Neuron (in vitro differentiated cells): ENCODE results near the gene ARHGEF39.
A peak's percentile ranks its signal among the peaks of the same experiment; 100 is the strongest.

ENCODE experiments used
- H2AFZ ChIP-seq: one replicate; pipeline ENCODE4 v1.6.1; 2013; ENCODE audit warnings: low read depth, mild to moderate bottlenecking, inconsistent platforms, low read length, moderate library complexity
- H3K27me3 ChIP-seq: one replicate; pipeline ENCODE4 v1.6.1; 2013; ENCODE audit warnings: low read length; ENCODE audit not compliant: insufficient read depth
- H3K36me3 ChIP-seq: one replicate; pipeline ENCODE4 v1.6.1; 2013; ENCODE audit warnings: low read length; ENCODE audit not compliant: insufficient read depth
- H3K4me1 ChIP-seq: one replicate; pipeline ENCODE4 v1.6.1; 2013; ENCODE audit warnings: low read length; ENCODE audit not compliant: insufficient read depth
- H3K4me3 ChIP-seq: 2 replicates; pipeline ENCODE4 v1.5.1; 2013; ENCODE audit warnings: mild to moderate bottlenecking, low read length, moderate library complexity
- H3K9me3 ChIP-seq: one replicate; pipeline ENCODE4 v1.6.1; 2013; ENCODE audit warnings: low read length

Gene ARHGEF39, protein sequence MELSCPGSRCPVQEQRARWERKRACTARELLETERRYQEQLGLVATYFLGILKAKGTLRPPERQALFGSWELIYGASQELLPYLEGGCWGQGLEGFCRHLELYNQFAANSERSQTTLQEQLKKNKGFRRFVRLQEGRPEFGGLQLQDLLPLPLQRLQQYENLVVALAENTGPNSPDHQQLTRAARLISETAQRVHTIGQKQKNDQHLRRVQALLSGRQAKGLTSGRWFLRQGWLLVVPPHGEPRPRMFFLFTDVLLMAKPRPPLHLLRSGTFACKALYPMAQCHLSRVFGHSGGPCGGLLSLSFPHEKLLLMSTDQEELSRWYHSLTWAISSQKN

DNA sequence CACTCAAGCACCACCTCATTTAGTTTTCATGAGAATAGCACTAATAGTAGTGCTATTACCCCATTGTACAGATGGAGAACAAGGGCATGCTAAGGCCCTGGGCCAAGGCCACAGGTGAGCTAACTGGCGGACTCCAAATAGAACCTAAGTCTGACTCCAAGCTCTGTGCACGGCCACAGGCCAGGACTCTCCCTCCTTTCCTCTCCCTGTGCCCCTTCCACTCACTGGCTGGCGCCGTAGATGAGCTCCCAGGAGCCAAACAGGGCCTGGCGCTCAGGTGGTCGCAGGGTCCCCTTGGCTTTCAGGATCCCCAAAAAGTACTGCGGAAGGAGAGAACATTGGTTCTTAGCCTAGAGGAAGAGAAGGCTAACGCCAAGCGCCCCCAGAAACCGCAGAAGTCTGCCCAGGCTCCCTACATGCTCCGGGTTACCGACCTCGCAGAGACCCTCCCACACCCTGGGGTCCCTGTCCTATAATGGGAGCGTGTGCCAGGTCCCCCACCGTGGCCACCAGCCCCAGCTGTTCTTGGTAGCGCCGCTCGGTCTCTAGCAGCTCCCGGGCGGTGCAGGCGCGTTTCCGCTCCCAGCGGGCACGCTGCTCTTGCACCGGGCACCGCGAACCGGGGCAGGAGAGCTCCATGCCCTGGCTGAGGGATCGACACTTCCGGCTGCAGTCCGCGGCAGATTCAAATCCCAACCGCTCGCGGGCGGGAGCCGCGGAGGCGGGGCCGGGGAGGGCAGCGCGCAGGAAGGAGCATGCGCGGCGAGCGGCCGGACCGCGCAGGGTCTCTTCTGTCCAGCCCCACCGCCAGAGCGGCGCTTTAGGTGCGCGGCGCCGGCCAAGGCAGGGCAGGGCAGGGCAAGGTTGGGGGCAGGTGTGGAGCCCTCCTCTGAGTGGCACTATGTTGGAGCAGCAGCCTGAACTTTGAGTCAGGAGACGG, at the start of gene ARHGEF39:
Gene ARHGEF39, minus strand, starts transcription at position 665 of the 940 bp plus-strand sequence. Its CDS starts 26 bp downstream, at position 639.
- Histone ChIP-seq H3K9me3 (no peaks in the 10 kb centered on the region), H3K4me1 (peaks cover 13% of the 10 kb centered on the region), H3K36me3 (peaks cover 26% of the 10 kb centered on the region), H3K4me3 (peak within 1 kb of the TSS; percentile 61), H3K27me3 (no peaks in the 10 kb centered on the region), H2AFZ (peak within 1 kb of the TSS; percentile 41)

DNA sequence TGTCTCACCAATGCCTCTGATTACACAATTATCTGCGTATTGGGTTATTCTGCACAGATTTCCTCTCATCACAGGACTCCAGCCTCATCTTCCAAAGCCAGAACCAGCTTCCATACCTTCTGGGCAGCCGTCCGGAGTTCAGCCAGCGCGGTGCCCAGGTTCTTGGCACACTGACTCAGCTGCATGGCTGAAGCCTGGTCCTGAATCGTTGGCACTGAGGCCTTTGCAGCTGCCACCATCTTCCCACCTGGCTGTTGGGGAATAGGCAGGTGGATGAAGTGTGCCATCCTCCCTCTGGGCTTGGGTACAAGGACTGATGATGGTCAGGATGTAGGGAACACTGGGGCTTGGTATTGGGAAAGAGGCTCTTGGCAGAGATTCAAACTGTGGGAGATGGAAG, 49.1 kb upstream of the ARHGEF39 start:
- H3K27me3 ChIP-seq: no peaks in the 10 kb centered on the region
- no peak overlapping the region for H3K4me3 ChIP-seq
- H2AFZ ChIP-seq: no peak overlapping the region
- no peaks in the 10 kb centered on the region for H3K4me1 ChIP-seq
- no peaks in the 10 kb centered on the region for H3K9me3 ChIP-seq
- peaks cover 86% of the 10 kb centered on the region for H3K36me3 ChIP-seq

DNA sequence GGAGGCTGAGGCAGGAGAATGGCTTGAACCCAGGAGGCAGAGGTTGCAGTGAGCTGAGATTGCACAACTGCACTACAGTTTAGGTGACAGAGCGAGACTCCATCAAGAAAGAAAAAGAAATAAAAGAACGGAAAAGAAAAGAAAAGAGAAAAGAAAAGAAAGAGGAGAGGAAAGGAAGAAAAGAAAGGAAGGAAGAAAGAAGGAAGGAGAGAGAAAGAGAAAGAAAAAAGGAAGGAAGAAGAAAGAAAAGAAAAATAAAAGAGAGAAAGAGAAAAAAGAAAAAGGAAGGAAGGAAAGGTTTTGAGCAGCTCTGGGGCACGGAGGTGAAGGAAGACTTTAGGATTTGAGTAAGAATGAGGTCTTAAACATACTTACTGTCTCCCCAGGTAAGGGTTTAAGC, 48.6 kb upstream of the ARHGEF39 start:
- H3K36me3 ChIP-seq: peaks cover 84% of the 10 kb centered on the region
- H2AFZ ChIP-seq: no peak overlapping the region
- no peaks in the 10 kb centered on the region for H3K4me1 ChIP-seq
- H3K9me3 ChIP-seq: no peaks in the 10 kb centered on the region
- no peaks in the 10 kb centered on the region for H3K27me3 ChIP-seq
- H3K4me3 ChIP-seq: no peak overlapping the region

DNA sequence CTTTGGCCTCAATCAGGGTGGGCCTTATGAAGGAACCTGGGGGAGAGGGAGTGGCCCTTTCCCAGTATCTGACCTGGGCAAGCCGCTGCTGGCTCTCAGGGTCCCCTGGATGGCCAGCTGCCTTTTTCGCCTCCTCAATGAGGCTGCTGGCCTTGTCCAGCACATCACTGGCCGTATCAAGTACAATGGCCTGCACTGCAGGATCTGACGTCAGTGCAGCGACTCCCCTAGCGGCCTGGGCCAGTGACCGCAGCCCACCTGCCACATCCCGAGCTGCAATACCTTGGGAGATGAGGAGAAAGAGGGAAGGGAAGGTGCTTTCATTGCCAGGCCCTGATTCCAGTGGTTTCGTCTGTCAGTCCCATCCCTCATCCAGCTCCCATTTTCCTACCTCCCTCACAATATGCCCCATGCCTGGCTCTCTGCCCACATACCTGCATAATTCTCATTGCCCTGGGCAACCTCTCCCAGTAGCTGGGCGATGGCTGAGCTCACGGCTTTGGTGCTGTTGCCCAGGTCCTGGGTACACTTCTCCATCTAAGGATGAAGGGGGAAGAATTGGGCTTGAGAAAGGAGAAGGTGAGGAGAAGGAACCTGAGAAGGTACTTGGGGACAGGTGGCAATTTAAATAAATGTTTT, 47.9 kb upstream of the ARHGEF39 start:
- no peak overlapping the region for H3K4me3 ChIP-seq
- no peaks in the 10 kb centered on the region for H3K4me1 ChIP-seq
- H3K36me3 ChIP-seq: peaks cover 84% of the 10 kb centered on the region
- no peaks in the 10 kb centered on the region for H3K27me3 ChIP-seq
- H2AFZ ChIP-seq: no peak overlapping the region
- no peaks in the 10 kb centered on the region for H3K9me3 ChIP-seq

DNA sequence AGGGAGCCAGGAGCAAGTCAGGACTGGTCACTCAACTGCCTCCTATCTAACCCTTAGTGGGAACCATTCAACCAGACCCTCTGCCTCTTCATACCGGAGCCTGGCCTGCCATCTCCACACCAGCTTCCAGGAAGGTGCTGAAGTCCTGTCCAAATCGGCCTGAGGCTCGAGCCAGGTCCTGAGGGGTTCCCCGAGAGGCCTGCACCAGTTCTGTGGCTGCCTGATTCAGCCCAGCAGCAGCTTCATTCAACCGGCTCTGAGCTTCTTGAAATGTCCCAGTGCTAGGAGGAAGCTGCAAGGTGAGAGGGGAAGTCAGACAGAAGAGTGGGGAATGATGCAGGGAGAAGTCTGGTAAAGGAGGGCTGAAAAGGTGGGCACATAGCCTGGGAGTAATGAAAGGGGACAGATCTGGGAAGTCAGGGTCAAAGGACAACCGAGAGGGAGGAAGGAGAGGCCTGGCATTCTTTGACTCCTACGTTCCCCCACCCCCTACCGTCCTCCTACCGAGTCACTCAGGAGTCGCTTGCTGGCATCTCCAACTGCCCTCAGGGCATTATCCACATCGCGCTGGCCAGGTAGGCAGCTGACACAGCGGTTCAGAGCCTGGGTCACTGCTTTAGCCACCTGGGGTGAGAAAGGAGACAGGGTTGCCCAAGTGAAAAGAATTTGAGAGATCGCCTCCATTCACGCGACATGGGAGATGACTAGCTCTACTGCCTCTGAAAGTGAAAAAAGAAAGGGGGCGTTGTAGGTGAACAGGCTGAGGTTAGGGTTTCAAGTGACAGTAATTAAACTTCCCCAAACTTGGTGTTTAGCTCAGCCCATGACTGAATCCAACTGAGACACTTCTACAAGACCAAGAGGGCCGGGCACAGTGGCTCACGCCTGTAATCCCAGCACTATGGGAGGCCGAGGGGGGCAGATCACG, 46.8 kb upstream of the ARHGEF39 start:
- Histone ChIP-seq H3K9me3 (no peaks in the 10 kb centered on the region), H3K36me3 (peaks cover 84% of the 10 kb centered on the region), H3K27me3 (no peaks in the 10 kb centered on the region), H3K4me3 (no peak overlapping the region), H2AFZ (no peak overlapping the region), H3K4me1 (no peaks in the 10 kb centered on the region)

DNA sequence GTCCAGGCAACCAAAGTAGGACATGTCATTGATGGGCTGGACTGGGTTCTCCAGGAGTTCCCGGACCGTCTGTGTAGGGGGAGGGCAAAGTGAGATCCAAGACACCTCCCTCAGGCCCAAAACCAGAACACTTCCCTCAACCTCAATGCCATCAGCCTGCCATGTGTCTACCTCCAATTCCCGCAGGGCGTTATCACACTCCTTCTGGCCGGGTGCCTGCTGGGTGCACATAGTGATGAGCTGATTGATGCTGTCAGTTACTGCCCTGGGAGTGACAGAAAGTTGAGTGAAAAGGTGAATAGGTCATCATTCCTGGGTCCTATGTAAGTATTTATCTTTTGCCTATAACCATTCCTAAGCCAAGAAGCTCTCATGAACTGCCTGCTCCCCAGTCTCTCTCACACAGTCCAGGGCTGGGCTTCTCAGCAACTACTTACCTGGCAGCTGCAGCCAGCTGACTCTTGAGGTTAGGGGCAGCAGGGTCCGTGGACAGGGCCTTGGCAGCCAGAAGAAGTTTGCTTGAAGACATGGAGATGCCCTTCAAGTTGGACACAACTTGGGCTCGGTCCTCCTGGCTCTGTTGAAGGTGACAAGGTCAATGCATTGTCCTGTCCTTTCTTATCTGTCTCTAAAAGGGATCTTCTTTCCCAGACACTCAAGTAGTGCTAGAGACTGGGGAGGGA, 46.0 kb upstream of the ARHGEF39 start:
- H3K36me3 ChIP-seq: peaks cover 84% of the 10 kb centered on the region
- no peaks in the 10 kb centered on the region for H3K9me3 ChIP-seq
- H3K27me3 ChIP-seq: no peaks in the 10 kb centered on the region
- H3K4me3 ChIP-seq: no peak overlapping the region
- H2AFZ ChIP-seq: no peak overlapping the region
- H3K4me1 ChIP-seq: no peaks in the 10 kb centered on the region

DNA sequence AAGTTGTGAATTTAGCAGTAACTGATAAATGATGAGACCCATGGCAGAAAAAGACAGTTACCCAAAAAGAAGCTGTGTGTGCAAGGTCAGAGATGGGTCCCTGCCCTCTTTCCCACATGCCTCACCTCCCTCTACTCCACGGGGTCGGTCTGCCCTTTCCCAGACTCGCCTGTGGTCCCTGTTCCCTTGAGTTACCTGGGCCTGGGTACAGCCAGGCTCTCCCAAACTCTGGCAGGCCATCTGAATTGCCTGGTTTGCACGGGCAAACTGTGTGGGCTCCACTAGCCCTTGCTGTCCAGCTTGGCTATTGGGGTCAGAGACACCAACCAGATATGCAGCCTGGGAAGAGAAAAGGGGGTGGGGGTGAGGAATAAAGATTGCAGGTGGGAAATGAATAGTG, 43.2 kb upstream of the ARHGEF39 start:
- no peaks in the 10 kb centered on the region for H3K4me1 ChIP-seq
- no peak overlapping the region for H2AFZ ChIP-seq
- H3K36me3 ChIP-seq: peaks cover 90% of the 10 kb centered on the region
- no peak overlapping the region for H3K4me3 ChIP-seq
- H3K27me3 ChIP-seq: no peaks in the 10 kb centered on the region
- H3K9me3 ChIP-seq: no peaks in the 10 kb centered on the region

DNA sequence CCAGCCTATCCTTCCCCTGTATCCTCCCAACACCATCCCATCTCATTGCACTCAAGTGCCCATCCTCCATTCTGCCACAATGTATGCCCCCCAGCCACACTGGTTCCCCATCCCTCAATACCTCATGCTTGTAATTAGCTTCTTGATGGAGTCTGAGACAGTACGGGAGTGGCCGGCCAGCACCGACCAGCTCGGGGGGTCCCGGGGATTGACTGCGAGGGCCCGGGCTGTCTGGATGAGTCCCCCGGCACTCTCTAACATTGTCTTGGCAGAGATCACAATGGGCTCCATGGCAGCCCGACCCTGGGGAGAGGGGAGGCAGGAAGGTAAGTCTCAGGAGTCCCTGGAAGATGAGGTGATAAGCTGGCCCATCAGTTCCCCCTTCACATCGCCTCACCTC, 42.0 kb upstream of the ARHGEF39 start:
- Histone ChIP-seq H3K4me3 (no peak overlapping the region), H3K36me3 (peaks cover 90% of the 10 kb centered on the region), H2AFZ (no peak overlapping the region), H3K27me3 (no peaks in the 10 kb centered on the region), H3K4me1 (no peaks in the 10 kb centered on the region), H3K9me3 (no peaks in the 10 kb centered on the region)

DNA sequence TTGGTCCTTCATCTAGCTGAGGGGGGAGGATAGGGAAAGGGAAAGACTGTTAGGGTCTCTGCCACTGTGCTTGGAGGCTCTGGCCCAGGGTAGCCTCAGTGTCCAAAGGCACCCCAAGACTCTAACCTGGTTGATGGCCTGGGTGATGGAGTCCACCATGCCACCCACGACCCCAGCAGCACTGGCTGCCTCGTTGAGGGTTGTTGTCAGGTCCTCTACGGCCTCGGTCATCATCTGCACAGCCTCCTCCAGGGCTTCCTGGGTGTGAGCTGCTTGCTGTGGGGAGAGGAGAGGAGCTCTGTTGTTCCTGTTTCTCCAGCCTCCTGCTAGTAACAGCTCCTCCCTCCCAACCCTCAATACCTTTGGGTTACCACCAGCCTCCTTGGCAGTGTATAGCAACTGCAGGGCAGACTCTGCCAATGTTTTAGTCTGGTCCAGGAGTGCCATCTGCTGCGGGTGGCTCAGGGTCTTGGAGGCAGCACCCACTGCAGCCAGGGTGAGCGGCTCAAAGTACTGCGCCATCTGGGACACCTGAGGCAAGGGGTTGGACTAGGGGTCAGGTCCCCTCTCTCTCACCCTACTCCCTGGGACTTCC, 40.9 kb upstream of the ARHGEF39 start:
- no peaks in the 10 kb centered on the region for H3K27me3 ChIP-seq
- no peaks in the 10 kb centered on the region for H3K9me3 ChIP-seq
- H3K4me1 ChIP-seq: no peaks in the 10 kb centered on the region
- H2AFZ ChIP-seq: no peak overlapping the region
- peaks cover 89% of the 10 kb centered on the region for H3K36me3 ChIP-seq
- H3K4me3 ChIP-seq: no peak overlapping the region

DNA sequence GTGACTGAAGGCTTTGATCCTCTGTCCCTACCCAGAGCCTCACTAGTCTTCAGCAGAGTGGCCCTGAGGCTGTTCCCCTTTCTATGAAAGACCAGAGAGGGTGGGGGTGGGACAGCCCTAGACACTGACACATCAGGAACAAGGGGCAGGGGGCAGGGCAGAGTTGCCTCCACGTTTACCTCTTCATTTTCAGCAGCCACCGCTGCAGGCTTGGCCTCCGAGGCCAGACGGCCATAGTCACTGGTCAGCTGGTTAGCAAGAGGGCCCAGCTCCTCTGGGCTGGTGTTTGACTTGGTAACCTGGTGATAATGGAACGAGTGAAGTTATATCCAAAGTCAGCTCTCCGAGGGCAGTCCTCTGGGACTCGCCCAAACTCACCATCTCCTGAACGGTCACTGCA, 40.4 kb upstream of the ARHGEF39 start:
- Histone ChIP-seq H3K4me1 (no peaks in the 10 kb centered on the region), H2AFZ (no peak overlapping the region), H3K9me3 (no peaks in the 10 kb centered on the region), H3K36me3 (peaks cover 89% of the 10 kb centered on the region), H3K27me3 (no peaks in the 10 kb centered on the region), H3K4me3 (no peak overlapping the region)

DNA sequence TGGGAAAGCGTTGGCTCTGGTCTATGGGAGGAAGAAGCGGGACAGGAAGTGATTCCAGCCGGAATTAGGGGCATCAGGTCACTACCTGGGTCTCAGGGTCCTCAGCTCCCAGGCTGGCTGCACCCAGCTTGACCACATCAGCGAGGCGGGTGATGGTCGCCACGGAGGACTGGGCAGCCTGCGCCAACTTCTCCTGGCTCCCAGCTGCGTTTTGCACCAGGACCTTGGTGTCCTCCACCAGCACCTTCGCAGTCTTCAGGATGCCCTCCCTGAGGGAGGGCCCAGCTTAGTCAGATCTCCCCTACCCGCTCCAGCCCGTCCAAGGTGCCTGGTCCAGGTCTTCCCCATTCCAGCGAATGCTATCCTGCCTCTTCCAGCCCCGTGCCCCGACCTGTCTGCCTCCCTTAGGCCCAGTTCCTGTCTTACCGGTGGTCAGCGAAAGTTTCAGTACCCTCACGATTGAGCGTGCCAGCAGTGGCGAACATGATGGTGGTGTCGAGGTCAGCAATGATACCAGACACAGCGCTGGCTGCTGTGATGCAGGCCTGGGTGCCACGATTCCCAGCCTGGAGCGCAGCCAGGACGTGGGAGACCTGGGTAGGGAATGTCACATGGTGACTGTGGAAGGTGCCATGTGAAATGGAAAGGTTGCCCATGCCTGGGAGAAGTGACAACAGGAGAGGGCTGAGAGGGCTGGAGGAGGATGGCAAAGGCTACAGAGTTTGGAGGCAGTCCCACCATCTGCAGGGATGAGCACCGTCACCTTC, 39.1 kb upstream of the ARHGEF39 start:
- H3K27me3 ChIP-seq: no peaks in the 10 kb centered on the region
- H2AFZ ChIP-seq: no peak overlapping the region
- H3K9me3 ChIP-seq: no peaks in the 10 kb centered on the region
- no peaks in the 10 kb centered on the region for H3K4me1 ChIP-seq
- no peak overlapping the region for H3K4me3 ChIP-seq
- peaks cover 96% of the 10 kb centered on the region for H3K36me3 ChIP-seq
